Gastroesophageal sphincter (tissue), 4 donors: ENCODE measurements around the gene AKR1D1. TPM values are rescaled to one million over a fixed set of nuclear protein-coding genes. Genes with fewer than 3 reads are reported as not detected.
"Not testable (repeated sequence)": the region's sequence is repeated elsewhere in the genome, so short reads cannot be mapped to it uniquely, and the experiment has no call there.

Experiments
- ATAC-seq: fragments of 150-250 bp; one replicate; pipeline ENCODE4 v1.9.1; 2016; ENCODE audit warnings: mild to moderate bottlenecking, moderate library complexity
- H3K27ac ChIP-seq, 4 donors: fragments of 200-600 bp; sonication (generic) in 3 of 4; 1 replicate in 3 of 4; 2 replicates in 1 of 4; pipeline ENCODE4 v1.5.1; 2016 to 2019
- H3K27me3 ChIP-seq: fragments of 200-600 bp; sonication (generic); one replicate; pipeline ENCODE4 v1.5.1; 2019
- H3K36me3 ChIP-seq, 2 donors: fragments of 200-600 bp; sonication (generic); one replicate each; pipeline ENCODE4 v1.5.1; 2019; ENCODE audit warnings: control low read depth in 1 of 2
- H3K4me1 ChIP-seq, 3 donors: fragments of 200-600 bp; sonication (generic); 1 replicate in 2 of 3; 2 replicates in 1 of 3; pipeline ENCODE4 v1.5.1; 2016 to 2019; ENCODE audit warnings: control low read depth in 2 of 3
- H3K4me3 ChIP-seq, 2 donors: fragments of 200-600 bp; sonication (generic); one replicate each; pipeline ENCODE4 v1.5.1; 2019; ENCODE audit warnings: mild to moderate bottlenecking in 1 of 2, moderate library complexity in 1 of 2
- H3K9me3 ChIP-seq, 3 donors: fragments of 200-600 bp; sonication (generic); one replicate each; pipeline ENCODE4 v1.5.1; 2017 to 2019; ENCODE audit warnings: control low read depth in 2 of 3
- EP300 ChIP-seq: sonication (generic); formaldehyde crosslinking; IDR thresholded peaks from one replicate; pipeline ENCODE4 v1.6.1; 2017; ENCODE audit warnings: antibody characterized with exemption, mild to moderate bottlenecking
- POLR2A ChIP-seq, 2 donors: fragments of 450-650 bp; IDR thresholded peaks; one replicate each; pipeline ENCODE4 v1.6.1; 2017; ENCODE audit warnings: antibody characterized with exemption in 2 of 2, mild to moderate bottlenecking in 2 of 2, moderate library complexity in 1 of 2
- POLR2AphosphoS5 ChIP-seq: sonication (generic); formaldehyde crosslinking; IDR thresholded peaks from one replicate; pipeline ENCODE4 v1.6.1; 2017; ENCODE audit warnings: antibody characterized with exemption
- WGBS, 2 donors: methylation state at CpG; one replicate each; pipeline ENCODE4 v1.1.5; 2018; ENCODE audit warnings: low coverage in 1 of 2; 5-methylcytosine and 5-hydroxymethylcytosine counted together
- total RNA-seq, 4 donors: library from RNA; depleted of rRNA; stranded (reverse); fragments of >200 nt; gene quantifications; one replicate each; pipeline ENCODE4 v1.1.0, GENCODE V29; 2016
- TF ChIP-seq, protein P1 (sequence below), 4 experiments: fragments of 200-600 bp in 2 of 4; fragments of 450-650 bp in 2 of 4; sonication (generic) in 1 of 4; IDR thresholded peaks; one replicate each; pipeline ENCODE4 v1.5.1; 2017 to 2019; ENCODE audit warnings: antibody characterized with exemption in 4 of 4, mild to moderate bottlenecking in 2 of 4, moderate library complexity in 2 of 4

AKR1D1 gene
- total RNA-seq, 4 donors from 2014 or later = not detected

- no peak overlapping the region for H3K4me3 ChIP-seq
- no peaks in the 10 kb centered on the region for H3K4me1 ChIP-seq
- ATAC-seq = no peak
- H3K36me3 ChIP-seq = no peaks in the 10 kb centered on the region
- no peaks in the 10 kb centered on the region for H3K27me3 ChIP-seq
- TF ChIP-seq POLR2A (IDR thresholded peaks at IDR 0.05) = no peak
- TF ChIP-seq POLR2AphosphoS5 = no peak
- TF ChIP-seq, protein P1, sequence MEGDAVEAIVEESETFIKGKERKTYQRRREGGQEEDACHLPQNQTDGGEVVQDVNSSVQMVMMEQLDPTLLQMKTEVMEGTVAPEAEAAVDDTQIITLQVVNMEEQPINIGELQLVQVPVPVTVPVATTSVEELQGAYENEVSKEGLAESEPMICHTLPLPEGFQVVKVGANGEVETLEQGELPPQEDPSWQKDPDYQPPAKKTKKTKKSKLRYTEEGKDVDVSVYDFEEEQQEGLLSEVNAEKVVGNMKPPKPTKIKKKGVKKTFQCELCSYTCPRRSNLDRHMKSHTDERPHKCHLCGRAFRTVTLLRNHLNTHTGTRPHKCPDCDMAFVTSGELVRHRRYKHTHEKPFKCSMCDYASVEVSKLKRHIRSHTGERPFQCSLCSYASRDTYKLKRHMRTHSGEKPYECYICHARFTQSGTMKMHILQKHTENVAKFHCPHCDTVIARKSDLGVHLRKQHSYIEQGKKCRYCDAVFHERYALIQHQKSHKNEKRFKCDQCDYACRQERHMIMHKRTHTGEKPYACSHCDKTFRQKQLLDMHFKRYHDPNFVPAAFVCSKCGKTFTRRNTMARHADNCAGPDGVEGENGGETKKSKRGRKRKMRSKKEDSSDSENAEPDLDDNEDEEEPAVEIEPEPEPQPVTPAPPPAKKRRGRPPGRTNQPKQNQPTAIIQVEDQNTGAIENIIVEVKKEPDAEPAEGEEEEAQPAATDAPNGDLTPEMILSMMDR (IDR thresholded peaks at IDR 0.05) = no peak
- no peak for TF ChIP-seq EP300
- 75 to 100% methylated on average over 2 of the region's 2 CpGs for WGBS, 2 donors
- H3K27ac ChIP-seq = no peak overlapping the region
- no peaks in the 10 kb centered on the region for H3K9me3 ChIP-seq
Measured at GRCh38 chr7:138072726-138073125, 3.5 kb upstream of the AKR1D1 start.

GRCh38 chr7:138074121-138074520 lies 2.1 kb upstream of the AKR1D1 start:
- Histone ChIP-seq H3K36me3 (no peaks in the 10 kb centered on the region), H3K27ac (no peak overlapping the region), H3K9me3 (no peaks in the 10 kb centered on the region), H3K27me3 (no peaks in the 10 kb centered on the region), H3K4me1 (no peaks in the 10 kb centered on the region), H3K4me3 (no peak overlapping the region)
- no peak for ATAC-seq
- WGBS, 2 donors = 80 to 87% methylated on average over 2 of the region's 2 CpGs
- TF ChIP-seq EP300 (no peak), POLR2AphosphoS5 (no peak), POLR2A (IDR thresholded peaks at IDR 0.05) (no peak)
- TF ChIP-seq, protein P1 (IDR thresholded peaks at IDR 0.05) = no peak

DNA sequence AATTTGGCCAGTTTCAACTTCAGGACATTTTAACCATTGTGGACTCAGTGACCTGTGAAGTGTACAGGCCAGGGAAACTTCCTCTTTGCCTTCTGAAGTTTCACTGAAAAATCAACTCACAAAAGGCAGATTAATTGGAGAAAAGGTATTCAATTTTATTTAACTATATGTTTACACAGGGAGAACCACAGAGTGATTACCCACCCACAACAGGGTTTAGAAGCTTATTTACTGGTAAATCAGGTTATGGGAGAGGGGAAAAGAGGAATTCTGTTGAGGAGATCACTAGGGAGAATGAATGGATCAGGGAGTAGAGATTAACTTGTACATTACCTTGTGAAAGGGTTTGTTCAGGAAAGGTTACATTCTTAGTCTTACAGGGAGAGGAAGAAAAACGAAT lies 1.7 kb upstream of the AKR1D1 start:
- no peak overlapping the region for H3K4me3 ChIP-seq
- TF ChIP-seq EP300 (no peak), POLR2AphosphoS5 (no peak), POLR2A (IDR thresholded peaks at IDR 0.05) (no peak)
- TF ChIP-seq, protein P1 (IDR thresholded peaks at IDR 0.05) = no peak
- H3K27me3 ChIP-seq = no peaks in the 10 kb centered on the region
- H3K4me1 ChIP-seq = no peaks in the 10 kb centered on the region
- H3K9me3 ChIP-seq = no peaks in the 10 kb centered on the region
- H3K36me3 ChIP-seq = no peaks in the 10 kb centered on the region
- no peak for ATAC-seq
- no peak overlapping the region for H3K27ac ChIP-seq
- 17 to 42% methylated on average over 1 of the region's 1 CpG for WGBS, 2 donors

DNA sequence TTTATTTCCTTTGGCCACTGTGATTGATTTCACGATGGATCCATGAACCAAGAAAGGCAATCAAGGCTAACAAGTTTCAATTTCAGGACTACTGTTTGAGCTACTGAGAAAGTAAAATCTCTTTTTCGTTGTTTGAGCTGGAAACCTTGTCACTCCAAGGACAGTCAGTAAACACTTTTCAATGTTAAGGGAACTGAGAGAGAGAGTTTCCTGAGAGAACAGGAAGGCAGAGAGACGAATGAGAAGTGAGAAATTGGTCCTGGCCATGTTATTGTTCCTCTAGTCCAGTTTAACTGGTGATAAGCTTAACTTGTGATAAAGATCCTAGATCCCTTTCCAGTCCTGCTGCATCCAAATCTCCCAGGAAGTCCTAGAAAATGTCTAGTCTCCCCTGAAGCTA lies 909 bp upstream of the AKR1D1 start:
- Histone ChIP-seq H3K4me3 (no peak overlapping the region), H3K27ac (no peak overlapping the region), H3K9me3 (no peaks in the 10 kb centered on the region), H3K36me3 (no peaks in the 10 kb centered on the region), H3K4me1 (no peaks in the 10 kb centered on the region), H3K27me3 (no peaks in the 10 kb centered on the region)
- WGBS, 2 donors = 72 to 89% methylated on average over 3 of the region's 3 CpGs
- TF ChIP-seq POLR2A (IDR thresholded peaks at IDR 0.05) = no peak
- no peak for TF ChIP-seq EP300
- TF ChIP-seq POLR2AphosphoS5 = no peak
- TF ChIP-seq, protein P1 (IDR thresholded peaks at IDR 0.05) = no peak
- ATAC-seq = no peak

GRCh38 chr7:138075786-138076185 lies 473 bp upstream of the AKR1D1 start:
- H3K4me1 ChIP-seq, H3K27ac ChIP-seq, ATAC-seq, H3K4me3 ChIP-seq, H3K27me3 ChIP-seq, H3K9me3 ChIP-seq, H3K36me3 ChIP-seq: not testable (repeated sequence)
- 86 to 89% methylated on average over 1 of the region's 1 CpG for WGBS, 2 donors

DNA sequence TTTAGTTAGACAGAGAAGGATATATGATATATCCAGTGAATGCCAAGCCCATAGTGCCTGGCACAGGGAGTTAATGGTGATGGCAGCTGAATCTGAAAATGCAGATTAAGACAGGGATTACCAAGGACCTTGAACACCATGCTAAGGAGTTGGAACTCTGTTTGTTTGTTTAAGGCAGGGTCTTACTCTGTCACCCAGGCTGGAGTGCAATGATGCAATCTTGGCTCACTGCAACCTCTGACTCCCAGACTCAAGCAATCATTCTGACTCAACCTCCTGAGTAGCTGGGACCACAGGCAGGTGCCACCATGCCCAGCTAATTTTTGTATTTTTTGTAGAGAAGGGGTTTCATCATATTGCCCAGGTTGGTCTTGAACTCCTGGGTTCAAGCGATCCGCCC lies 1.6 kb downstream of the AKR1D1 start:
- Histone ChIP-seq H3K9me3 (no peaks in the 10 kb centered on the region), H3K4me3 (no peak overlapping the region), H3K36me3 (no peaks in the 10 kb centered on the region), H3K27ac (no peak overlapping the region), H3K27me3 (no peaks in the 10 kb centered on the region), H3K4me1 (no peaks in the 10 kb centered on the region)
- TF ChIP-seq POLR2AphosphoS5 = no peak
- TF ChIP-seq EP300 = no peak
- TF ChIP-seq POLR2A (IDR thresholded peaks at IDR 0.05) = no peak
- TF ChIP-seq, protein P1 (IDR thresholded peaks at IDR 0.05) = no peak
- no peak for ATAC-seq
- WGBS, 2 donors = 100% methylated on average over 2 of the region's 2 CpGs
